HUES64 (cell line): ENCODE results near the gene WNT6. TPM values are rescaled to one million over a fixed set of nuclear protein-coding genes. Genes with fewer than 3 reads are reported as not detected.

Experiments used
- H3K27ac ChIP-seq: 2 replicates; pipeline ENCODE4 v1.7.0; 2013; ENCODE audit warnings: low read depth, low read length, inconsistent platforms
- H3K27me3 ChIP-seq: 2 replicates; pipeline ENCODE4 v1.6.1; 2013; ENCODE audit warnings: mild to moderate bottlenecking, low read length; ENCODE audit not compliant: insufficient read depth
- H3K36me3 ChIP-seq: 2 replicates; pipeline ENCODE4 v1.6.1; 2013; ENCODE audit warnings: mild to moderate bottlenecking, low read length; ENCODE audit not compliant: insufficient read depth
- H3K4me1 ChIP-seq: 2 replicates; pipeline ENCODE4 v1.6.1; 2013; ENCODE audit warnings: mild to moderate bottlenecking, low read length, moderate library complexity; ENCODE audit not compliant: insufficient read depth
- H3K4me3 ChIP-seq: 2 replicates; pipeline ENCODE4 v1.5.1; 2013; ENCODE audit warnings: mild to moderate bottlenecking, low read length, moderate library complexity
- H3K9ac ChIP-seq: 2 replicates; pipeline ENCODE4 v1.6.1; 2013; ENCODE audit warnings: mild to moderate bottlenecking, low read depth, low read length
- H3K9me3 ChIP-seq: 2 replicates; pipeline ENCODE4 v1.6.1; 2013; ENCODE audit warnings: low read depth, low read length; ENCODE audit not compliant: insufficient read depth
- WGBS: fragments of 150-250, 120-280 bp; methylation state at CpG from one replicate; pipeline ENCODE4 v1.1.7; 2013; ENCODE audit warnings: missing lambda C conversion rate; 5-methylcytosine and 5-hydroxymethylcytosine counted together
- polyA plus RNA-seq, 2 experiments: library from polyadenylated mRNA; stranded (reverse); fragments of 50-300 nt; gene quantifications; one replicate each; pipeline ENCODE4 v1.2.3, GENCODE V29; 2013

Gene WNT6
- 0.20 TPM for polyA plus RNA-seq (2013, experiment 1 of 2)
- 0.25 TPM for polyA plus RNA-seq (2013, experiment 2 of 2)

DNA sequence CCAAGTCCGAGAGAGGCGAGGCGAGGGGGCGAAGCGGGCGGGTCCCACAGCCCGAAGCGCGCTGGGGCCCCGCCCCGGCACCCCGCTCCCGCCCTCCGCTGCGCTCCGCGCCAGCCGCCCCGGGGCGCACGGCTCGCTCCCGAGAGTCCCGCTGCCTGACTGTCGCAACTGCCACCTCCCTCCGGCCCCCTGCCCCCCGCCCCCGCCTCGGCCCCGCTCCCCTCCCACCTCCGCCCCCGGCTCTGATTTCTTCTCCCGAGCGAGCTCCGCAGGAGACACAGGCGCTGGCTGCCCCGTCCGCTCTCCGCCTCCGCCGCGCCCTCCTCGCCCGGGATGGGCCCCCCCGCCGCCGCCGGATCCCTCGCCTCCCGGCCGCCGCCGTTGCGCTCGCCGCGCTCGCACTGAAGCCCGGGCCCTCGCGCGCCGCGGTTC is at the start of gene WNT6:
WNT6 (plus strand) TSS at position 250 of the 432 bp plus-strand sequence. CDS start 233 bp downstream, outside the sequence.
- peaks cover 17% of the 10 kb centered on the region for H3K4me1 ChIP-seq
- under 1% methylated on average over 53 of the region's 64 CpGs for WGBS
- no peaks in the 10 kb centered on the region for H3K9me3 ChIP-seq
- peak within 1 kb of the TSS; percentile 38 for H3K4me3 ChIP-seq
- no peaks in the 10 kb centered on the region for H3K36me3 ChIP-seq
- peaks cover 100% of the 10 kb centered on the region for H3K27me3 ChIP-seq
- H3K9ac ChIP-seq, result no peak within 1 kb of the TSS
- no peak within 1 kb of the TSS for H3K27ac ChIP-seq

GRCh38 chr2:218810256-218810655 is 49.3 kb upstream of the WNT6 start:
- no peak overlapping the region for H3K27ac ChIP-seq

DNA sequence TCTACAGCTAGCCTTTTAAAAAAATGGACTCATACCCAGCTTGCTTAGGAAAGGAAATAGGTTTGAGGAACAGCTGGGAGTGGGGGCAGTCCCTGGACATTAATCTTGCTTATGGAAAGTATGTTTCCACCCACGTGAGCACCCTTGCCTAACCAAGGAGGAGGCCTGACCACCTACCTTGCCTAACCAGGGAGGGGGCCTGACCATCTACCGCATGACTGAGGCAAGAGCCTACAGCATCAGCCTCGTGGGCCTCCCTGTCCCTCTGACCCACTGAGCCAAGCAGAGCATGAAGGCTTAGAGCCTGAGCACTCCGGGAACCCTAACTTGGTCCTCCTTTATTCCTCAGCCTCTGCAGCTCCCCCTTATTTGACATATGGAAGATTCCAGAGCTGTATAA is 48.2 kb upstream of the WNT6 start:
- Histone ChIP-seq H3K4me1 (peaks cover 2% of the 10 kb centered on the region), H3K9me3 (no peaks in the 10 kb centered on the region), H3K27me3 (0 out of 2 replicates have a peak, but pooled peaks cover 3% of the 10 kb centered on the region), H3K36me3 (no peaks in the 10 kb centered on the region), H3K4me3 (no peak overlapping the region), H3K9ac (no peak overlapping the region), H3K27ac (no peak overlapping the region)
- 84% methylated on average over 4 of the region's 4 CpGs for WGBS

More at GRCh38 chr2:218810256-218810655, 49.3 kb upstream of the WNT6 start:
- WGBS, result 91% methylated on average over 2 of the region's 2 CpGs
- H3K9ac ChIP-seq, result no peak overlapping the region
- H3K36me3 ChIP-seq, result no peaks in the 10 kb centered on the region
- 0 out of 2 replicates have a peak, but pooled peaks cover 3% of the 10 kb centered on the region for H3K27me3 ChIP-seq
- no peak overlapping the region for H3K4me3 ChIP-seq
- peaks cover 14% of the 10 kb centered on the region for H3K4me1 ChIP-seq
- H3K9me3 ChIP-seq, result no peaks in the 10 kb centered on the region

DNA sequence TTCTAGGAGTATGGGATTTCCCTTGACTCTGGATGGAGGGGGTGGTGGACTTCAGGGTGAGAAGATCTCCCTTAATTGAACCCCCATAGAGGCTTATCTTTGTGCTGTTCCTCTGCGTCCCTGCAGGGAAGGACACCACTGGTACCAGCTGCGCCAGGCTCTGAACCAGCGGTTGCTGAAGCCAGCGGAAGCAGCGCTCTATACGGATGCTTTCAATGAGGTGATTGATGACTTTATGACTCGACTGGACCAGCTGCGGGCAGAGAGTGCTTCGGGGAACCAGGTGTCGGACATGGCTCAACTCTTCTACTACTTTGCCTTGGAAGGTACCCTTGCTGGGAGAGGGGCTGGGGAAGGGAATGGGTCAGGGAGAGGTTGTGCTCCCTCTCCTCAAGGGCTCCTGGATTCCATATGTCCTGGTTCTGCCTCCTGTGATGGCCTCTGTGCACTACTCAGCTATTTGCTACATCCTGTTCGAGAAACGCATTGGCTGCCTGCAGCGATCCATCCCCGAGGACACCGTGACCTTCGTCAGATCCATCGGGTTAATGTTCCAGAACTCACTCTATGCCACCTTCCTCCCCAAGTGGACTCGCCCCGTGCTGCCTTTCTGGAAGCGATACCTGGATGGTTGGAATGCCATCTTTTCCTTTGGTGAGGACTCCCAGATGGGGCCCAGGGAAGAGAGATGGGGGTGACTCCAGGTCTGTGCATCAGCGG is 47.3 kb upstream of the WNT6 start:
- H3K27ac ChIP-seq, result no peak overlapping the region
- H3K9ac ChIP-seq, result no peak overlapping the region
- whole genome bisulfite sequencing, result 95% methylated on average over 21 of the region's 21 CpGs
- 0 out of 2 replicates have a peak, but pooled peaks cover 3% of the 10 kb centered on the region for H3K27me3 ChIP-seq
- no peak overlapping the region for H3K4me3 ChIP-seq
- H3K36me3 ChIP-seq, result no peaks in the 10 kb centered on the region
- no peaks in the 10 kb centered on the region for H3K4me1 ChIP-seq
- H3K9me3 ChIP-seq, result no peaks in the 10 kb centered on the region

DNA sequence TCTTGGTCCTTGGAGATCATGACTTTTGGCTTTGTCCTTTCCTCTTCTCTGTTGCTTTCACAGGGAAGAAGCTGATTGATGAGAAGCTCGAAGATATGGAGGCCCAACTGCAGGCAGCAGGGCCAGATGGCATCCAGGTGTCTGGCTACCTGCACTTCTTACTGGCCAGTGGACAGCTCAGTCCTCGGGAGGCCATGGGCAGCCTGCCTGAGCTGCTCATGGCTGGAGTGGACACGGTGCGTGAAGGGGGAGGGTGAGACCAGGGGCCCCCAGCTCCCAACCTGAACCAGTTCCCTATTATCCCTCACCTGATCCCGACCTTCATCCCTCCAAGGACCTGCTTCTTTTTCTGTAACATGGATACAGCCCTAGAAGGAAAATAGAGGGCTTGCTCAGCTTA is 46.7 kb upstream of the WNT6 start:
- Histone ChIP-seq H3K27ac (no peak overlapping the region), H3K9ac (no peak overlapping the region), H3K4me1 (no peaks in the 10 kb centered on the region), H3K27me3 (0 out of 2 replicates have a peak, but pooled peaks cover 3% of the 10 kb centered on the region), H3K36me3 (no peaks in the 10 kb centered on the region), H3K4me3 (no peak overlapping the region), H3K9me3 (no peaks in the 10 kb centered on the region)
- WGBS, result 88% methylated on average over 4 of the region's 5 CpGs

DNA sequence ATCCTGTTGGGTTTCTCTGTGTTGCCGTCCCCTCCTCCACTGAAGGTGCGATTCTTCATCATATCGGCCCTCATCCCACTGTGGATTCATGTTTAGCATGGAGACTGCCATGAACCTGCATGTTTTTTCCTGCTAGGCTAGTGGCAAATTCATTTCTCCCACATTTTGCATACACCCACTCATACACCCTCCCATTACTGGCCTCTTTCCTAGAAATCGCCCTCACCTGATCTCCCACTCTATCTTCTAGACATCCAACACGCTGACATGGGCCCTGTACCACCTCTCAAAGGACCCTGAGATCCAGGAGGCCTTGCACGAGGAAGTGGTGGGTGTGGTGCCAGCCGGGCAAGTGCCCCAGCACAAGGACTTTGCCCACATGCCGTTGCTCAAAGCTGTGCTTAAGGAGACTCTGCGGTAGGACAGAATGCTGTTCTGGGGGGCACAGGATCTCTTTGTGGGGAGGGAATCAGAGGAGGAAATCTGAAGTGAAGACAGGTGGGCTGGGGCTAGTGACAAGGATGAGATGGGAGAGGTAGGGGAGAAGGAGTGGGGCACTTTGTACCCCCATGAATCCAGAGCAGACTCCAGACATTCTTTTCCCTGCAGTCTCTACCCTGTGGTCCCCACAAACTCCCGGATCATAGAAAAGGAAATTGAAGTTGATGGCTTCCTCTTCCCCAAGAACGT is 45.7 kb upstream of the WNT6 start:
- WGBS, result 92% methylated on average over 11 of the region's 11 CpGs
- H3K27me3 ChIP-seq, result 0 out of 2 replicates have a peak, but pooled peaks cover 3% of the 10 kb centered on the region
- no peak overlapping the region for H3K4me3 ChIP-seq
- H3K27ac ChIP-seq, result no peak overlapping the region
- no peaks in the 10 kb centered on the region for H3K9me3 ChIP-seq
- H3K36me3 ChIP-seq, result no peaks in the 10 kb centered on the region
- no peaks in the 10 kb centered on the region for H3K4me1 ChIP-seq
- no peak overlapping the region for H3K9ac ChIP-seq

DNA sequence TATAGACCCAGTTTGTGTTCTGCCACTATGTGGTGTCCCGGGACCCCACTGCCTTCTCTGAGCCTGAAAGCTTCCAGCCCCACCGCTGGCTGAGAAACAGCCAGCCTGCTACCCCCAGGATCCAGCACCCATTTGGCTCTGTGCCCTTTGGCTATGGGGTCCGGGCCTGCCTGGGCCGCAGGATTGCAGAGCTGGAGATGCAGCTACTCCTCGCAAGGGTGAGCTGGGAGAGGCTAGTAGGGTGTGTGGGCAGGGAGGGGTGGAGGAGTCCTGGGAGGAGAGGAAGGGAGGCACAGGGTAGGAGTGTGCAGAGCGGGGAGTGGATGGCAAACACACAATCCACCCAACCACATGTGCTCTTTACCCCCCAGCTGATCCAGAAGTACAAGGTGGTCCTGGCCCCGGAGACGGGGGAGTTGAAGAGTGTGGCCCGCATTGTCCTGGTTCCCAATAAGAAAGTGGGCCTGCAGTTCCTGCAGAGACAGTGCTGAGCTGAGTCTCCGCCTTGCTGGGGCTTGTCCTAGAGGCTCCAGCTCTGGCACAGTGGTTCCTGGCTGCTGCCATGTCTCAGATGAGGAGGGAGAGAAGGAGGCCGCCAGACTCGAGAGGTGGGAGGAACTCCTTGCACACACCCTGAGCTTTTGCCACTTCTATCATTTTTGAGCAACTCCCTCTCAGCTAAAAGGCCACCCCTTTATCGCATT is 44.9 kb upstream of the WNT6 start:
- Histone ChIP-seq H3K36me3 (no peaks in the 10 kb centered on the region), H3K4me1 (no peaks in the 10 kb centered on the region), H3K9me3 (no peaks in the 10 kb centered on the region), H3K27ac (no peak overlapping the region), H3K4me3 (no peak overlapping the region), H3K27me3 (no peaks in the 10 kb centered on the region), H3K9ac (no peak overlapping the region)
- WGBS, result 96% methylated on average over 11 of the region's 13 CpGs

- Histone ChIP-seq H3K4me3 (no peak overlapping the region), H3K36me3 (no peaks in the 10 kb centered on the region), H3K4me1 (no peaks in the 10 kb centered on the region), H3K9ac (no peak overlapping the region), H3K27me3 (no peaks in the 10 kb centered on the region), H3K9me3 (no peaks in the 10 kb centered on the region), H3K27ac (no peak overlapping the region)
- 92% methylated on average over 5 of the region's 5 CpGs for WGBS
Measured at GRCh38 chr2:218815244-218815637, 44.4 kb upstream of the WNT6 start.

- H3K36me3 ChIP-seq, result no peaks in the 10 kb centered on the region
- H3K27ac ChIP-seq, result no peak overlapping the region
- H3K9ac ChIP-seq, result no peak overlapping the region
- no peaks in the 10 kb centered on the region for H3K9me3 ChIP-seq
- no peaks in the 10 kb centered on the region for H3K4me1 ChIP-seq
- WGBS, result 94% methylated on average over 4 of the region's 4 CpGs
- no peaks in the 10 kb centered on the region for H3K27me3 ChIP-seq
- H3K4me3 ChIP-seq, result no peak overlapping the region
Measured at GRCh38 chr2:218815649-218816048, 44.0 kb upstream of the WNT6 start.

DNA sequence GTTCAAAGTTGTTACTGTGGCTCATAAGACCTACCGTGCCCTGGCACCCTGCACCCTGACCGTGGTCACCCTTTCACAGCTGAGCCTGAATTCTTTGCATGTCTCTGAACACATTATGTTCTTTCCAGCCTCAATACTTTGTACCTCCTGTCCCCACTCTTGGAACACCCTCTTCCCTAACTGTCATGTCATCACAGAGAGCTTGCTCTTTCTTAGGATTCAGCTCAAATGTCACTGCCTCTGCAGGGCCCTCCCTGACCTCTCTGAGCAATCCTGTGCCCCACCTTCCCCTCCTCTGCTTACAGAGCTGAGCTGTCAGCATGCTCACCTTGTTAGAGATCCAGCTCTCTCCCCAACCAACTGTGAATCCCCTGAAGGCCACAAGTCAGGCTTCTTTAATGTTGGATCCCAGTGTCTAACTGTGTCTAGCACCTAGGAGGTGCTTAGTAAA is 43.0 kb upstream of the WNT6 start:
- no peak overlapping the region for H3K9ac ChIP-seq
- H3K27ac ChIP-seq, result no peak overlapping the region
- no peaks in the 10 kb centered on the region for H3K27me3 ChIP-seq
- H3K4me3 ChIP-seq, result no peak overlapping the region
- WGBS, result 92% methylated on average over 2 of the region's 2 CpGs
- no peaks in the 10 kb centered on the region for H3K4me1 ChIP-seq
- no peaks in the 10 kb centered on the region for H3K9me3 ChIP-seq
- H3K36me3 ChIP-seq, result no peaks in the 10 kb centered on the region

GRCh38 chr2:218819093-218819492 is 40.5 kb upstream of the WNT6 start:
- Histone ChIP-seq H3K36me3 (no peaks in the 10 kb centered on the region), H3K9ac (no peak overlapping the region), H3K9me3 (no peaks in the 10 kb centered on the region), H3K4me3 (no peak overlapping the region), H3K27ac (no peak overlapping the region), H3K4me1 (no peaks in the 10 kb centered on the region), H3K27me3 (no peaks in the 10 kb centered on the region)
- 96% methylated on average over 7 of the region's 7 CpGs for WGBS
